HUDEP-2 (cell line): ENCODE data around the gene MCM3AP.
A peak's percentile ranks its signal among the peaks of the same experiment; 100 is the strongest.

Experiments used
- DNase-seq, 76 experiments: peaks; one replicate each; lab custom pipeline; 2025; ENCODE audit not compliant: unreplicated experiment in 76 of 76; lab: John Stamatoyannopoulos, UW

Gene MCM3AP

DNA sequence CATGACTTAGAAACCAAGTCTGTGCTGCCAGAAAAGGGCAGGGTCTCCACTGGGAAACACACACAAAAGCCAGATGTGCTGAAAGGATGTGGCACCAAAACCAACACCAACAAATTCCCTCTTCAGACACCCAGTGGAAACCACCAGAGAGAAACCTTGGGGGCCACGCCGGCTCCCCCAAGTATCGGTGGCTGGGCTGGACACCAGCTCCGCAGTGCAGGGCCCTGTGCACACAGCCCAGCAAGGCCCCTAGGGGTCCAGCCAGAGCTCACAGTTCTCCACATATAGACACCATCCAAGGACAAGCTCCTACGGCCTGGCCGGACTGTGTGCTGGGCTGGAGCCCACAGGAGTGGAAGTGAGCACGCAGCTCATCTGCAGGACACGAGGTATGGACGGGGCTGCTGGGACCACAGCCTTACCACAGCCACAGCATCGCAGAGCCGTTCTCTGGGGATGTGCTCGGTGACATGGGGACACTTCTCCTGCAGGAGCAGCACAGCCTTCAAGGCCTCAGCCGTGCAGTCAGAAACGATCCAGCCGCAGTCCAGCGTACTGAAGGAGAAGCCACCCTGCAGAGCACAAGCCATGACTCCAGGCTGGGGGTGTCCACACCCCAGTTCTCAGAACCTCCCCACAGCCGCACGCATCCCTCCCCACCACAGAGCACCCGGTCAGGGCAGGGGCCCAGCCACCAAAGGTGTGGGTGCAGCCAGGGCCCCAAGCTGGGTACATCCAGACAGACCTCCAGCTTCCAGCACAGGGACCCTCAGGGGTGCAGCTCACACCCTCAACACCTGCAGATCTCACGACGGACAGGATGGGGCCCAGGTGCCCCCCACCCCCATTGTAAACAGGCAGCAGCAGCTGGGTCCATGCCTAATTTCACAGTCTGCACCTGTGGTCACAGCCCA is 78.1 kb downstream of the MCM3AP start:
- DNase-seq = no peak

DNA sequence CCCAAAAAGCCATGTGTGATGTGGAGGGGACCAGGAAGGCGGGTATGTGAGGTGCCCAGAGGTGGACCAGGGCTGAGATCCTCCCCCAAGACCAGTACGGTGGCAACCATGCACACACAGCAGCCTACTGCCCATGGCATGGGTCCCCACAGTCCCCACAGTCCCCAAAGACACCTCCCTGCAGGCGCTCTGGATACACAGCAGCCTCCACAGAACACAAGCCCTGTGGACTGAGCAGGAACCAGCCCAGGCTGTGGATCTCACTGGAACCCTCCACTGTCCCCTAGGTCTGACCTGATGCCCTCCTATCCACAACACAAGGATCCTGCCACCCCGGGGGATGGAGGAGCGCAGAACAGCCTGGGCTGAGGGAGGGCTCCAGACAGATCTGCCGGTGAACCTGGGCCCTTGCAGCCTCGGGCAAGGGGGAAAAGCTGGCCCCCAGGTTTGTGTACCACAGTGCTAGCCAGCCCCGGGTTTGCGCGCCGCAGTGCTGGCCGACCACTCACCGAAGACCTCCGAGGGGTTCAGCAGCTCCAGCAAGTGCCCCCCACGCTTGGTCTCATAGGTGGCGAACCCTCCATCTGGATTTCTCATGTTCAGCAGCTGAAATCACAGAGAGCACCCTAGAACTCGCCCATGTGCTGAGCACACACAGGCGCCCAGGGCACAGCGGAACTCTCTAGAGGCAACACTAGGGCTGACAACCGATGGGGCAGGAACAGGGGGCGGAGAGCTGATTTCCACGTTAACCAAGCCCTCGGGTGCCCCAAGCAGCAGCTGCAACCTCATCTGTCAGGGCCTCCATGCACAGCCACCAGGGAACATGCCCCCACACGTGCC is 79.0 kb downstream of the MCM3AP start:
- no peak for DNase-seq

DNA sequence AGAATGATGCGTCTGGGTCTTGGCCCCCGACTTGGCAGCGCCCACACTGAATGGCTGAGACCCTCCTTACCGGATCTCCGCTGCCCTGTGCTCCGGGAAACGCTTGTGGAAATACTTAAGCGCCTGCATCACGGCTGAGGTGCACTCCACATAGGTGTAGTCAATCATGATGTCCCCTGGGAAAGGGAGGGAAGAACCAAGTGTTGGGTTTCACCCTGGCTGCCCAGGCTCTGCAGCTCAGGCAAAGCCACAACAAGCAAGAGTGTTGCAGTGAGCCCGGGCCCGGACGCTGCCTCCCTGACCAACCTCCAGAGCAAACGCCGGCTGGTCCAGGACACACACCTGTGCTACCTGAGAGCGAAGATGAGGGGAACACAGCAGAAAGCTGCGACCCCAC is 79.6 kb downstream of the MCM3AP start:
- DNase-seq = no peak

DNA sequence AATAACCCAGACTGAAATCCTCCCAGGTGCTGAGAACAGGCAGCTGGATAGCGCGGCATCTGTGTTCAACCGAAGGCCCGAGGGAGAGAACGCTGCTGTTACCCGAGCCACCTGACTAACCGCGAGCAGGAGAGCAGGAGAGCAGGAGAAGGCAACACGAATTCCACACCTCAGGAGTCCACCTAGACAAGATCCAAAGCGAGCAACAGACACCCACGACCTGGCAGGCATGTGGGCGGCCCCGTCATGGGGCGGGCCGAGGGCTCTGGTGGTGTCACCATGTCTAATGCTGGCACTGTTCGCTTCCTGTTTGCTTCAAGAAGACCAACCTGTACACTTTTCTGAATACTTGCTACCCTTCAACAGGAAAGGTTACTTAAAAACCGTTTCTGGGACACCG is 80.2 kb downstream of the MCM3AP start:
- no peak for DNase-seq

DNA sequence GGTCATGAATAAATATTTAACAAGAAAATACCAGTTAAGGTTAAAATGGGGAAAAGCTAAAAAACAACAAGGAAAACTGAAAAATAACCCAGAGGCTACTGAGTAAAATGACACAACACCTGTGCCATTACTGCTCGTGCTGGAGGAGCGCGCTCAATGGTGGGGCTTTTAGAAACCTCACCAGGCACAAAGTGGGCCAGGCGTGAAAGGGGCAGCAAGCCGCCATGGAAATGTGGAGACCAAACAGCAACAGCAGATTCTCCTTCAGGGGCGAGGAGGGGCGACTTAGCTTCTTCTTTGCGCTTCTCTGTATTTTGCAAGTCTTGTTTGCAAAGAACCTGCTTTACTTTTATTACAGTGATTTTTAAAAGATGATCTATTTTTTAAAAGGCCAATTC is 82.2 kb downstream of the MCM3AP start:
- no peak for DNase-seq

DNA sequence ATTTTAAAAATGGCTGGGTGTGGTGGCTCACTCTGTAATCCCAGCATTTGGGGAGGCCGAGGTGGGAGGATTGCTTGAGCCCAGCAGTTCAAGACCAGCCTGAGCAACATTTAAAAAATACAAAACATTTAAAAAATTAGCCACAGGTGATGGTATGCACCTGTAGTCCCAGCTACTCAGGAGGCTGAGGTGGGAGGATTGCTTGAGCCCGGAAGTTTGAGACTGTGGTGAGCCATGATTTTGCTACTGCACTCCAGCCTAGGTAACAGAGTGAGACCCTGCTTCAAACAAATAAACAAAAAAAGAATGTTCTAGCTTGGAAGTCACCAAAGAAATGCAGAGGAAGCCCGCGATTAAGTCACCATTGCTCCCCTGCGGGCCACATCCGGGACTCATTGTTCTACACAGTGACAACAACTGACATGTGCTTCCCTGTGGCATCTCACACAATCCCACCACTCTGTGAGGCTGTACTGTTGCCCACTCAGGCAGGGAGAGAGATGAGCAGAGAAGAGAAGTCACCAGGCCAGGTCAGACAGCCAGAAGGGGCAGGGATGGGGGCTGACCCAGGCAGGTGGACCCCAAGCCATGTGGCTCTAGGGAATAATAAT is 82.7 kb downstream of the MCM3AP start:
- DNase-seq = no peak

DNA sequence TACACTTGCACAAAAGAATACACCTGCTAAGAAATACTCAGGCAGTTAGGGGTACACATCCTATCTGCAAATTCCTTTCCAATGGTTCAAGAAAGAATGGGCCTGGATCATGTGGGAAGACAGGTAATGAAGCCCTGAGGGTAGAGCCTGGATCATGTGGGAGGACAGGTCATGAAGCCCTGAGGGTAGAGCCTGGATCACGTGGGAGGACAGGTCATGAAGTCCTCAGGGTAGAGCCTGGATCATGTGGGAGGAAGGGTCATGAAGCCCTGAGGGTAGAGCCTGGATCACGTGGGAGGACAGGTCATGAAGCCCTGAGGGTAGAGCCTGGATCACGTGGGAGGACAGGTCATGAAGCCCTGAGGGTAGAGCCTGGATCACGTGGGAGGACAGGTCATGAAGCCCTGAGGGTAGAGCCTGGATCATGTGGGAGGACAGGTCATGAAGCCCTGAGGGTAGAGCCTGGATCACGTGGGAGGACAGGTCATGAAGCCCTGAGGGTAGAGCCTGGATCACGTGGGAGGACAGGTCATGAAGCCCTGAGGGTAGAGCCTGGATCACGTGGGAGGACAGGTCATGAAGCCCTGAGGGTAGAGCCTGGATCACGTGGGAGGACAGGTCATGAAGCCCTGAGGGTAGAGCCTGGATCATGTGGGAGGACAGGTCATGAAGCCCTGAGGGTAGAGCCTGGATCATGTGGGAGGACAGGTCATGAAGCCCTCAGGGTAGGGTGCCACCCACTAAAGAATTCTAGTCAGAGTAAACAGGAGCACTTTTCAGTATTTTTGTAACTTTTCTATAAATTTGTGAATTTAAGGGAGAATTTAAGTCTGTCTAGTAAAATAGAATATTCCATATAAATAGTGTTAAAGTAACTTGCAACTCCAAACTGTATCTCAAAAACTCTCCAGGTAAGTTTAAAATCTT is 84.3 kb downstream of the MCM3AP start:
- peak in 8 of 76 experiments; percentile 28 to 70 (median 42) for DNase-seq

DNA sequence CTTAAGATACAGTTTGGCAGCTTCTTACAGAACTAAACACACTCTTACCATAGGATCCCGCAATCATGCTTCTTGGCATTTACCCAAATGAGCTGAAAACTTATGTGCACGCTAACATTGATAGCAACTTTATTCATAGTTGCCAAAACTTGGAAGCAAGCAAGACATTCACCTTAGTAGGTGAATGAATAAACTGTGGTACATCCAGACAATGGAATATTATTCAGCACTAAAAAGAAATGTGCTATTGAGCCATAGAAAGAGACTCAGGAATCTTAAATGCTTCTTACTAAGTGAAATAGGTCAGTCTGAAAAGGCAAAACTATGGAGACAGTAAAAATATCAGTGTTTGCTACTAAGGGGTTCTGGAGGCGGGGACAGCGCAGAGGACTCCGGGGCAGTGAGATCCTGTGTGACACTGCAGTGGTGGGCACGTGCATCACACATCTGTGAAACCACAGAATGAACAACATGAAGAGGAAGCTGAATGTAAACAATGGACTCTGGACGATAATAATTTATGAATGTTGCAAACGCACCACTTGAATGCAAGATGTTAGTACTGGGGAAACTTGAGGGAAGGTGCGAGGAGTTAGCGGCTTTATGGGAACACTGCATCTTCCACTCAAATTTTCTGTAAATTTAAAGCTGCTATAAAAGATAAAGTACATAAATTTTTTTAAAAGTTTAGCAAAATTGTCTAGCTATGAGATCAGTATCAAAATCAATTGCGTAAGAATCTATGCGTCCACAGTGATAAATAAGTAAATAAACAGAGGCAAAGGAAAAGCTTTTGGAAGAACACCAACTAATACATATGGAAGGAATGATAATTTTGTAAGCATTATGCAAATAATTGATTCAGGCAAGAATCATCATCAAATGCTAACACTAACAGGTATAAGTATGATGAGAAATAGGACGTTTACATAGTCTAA is 85.7 kb downstream of the MCM3AP start:
- DNase-seq = no peak

DNA sequence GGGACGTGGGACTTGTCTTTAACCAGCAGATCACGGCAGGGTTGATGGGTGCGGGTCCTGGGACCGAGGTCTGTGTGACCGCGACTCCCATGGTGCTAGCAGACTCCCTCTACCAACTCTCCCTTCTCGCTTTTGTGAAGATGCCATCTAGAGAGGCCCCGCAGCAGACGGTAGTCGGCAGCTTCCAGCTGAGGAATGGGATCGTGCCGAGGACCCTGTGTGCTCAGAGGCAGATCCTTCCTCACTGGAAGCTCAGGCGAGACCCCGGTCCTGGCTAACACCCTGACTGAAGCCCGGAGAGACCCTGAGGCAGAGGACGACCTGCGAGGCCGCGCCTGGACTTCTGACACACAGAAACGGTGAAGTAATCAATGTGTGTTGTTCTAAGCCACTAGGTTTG is 88.7 kb downstream of the MCM3AP start:
- no peak for DNase-seq

DNA sequence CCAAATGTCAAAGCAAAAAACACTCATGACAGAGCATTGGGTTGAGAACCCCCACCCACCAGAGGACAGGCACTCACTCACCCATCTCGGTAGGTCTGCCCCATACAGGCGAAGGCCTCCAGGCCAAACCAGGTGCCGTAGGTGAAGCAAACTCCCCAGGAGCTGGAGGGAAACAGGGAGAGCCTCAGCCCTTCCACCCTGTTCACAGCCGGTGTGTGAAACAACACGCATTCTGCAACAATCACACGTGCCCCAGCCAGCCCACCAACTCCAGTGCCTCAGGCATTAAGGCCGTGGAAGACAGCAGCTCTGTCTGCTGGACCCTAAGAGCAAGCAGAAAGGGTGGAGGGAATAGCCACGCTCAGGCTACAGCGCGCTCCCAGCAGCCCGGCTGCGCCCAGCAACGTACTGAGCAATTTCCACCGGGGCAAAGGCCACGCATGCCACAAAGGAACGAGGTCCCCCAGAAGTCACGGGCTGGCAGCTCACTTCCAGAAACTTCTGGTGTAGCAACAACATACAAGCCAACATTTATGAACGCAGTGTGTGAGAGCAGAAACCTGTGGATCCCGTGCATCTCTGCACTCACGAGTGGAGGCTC is 89.7 kb downstream of the MCM3AP start:
- DNase-seq = no peak

DNA sequence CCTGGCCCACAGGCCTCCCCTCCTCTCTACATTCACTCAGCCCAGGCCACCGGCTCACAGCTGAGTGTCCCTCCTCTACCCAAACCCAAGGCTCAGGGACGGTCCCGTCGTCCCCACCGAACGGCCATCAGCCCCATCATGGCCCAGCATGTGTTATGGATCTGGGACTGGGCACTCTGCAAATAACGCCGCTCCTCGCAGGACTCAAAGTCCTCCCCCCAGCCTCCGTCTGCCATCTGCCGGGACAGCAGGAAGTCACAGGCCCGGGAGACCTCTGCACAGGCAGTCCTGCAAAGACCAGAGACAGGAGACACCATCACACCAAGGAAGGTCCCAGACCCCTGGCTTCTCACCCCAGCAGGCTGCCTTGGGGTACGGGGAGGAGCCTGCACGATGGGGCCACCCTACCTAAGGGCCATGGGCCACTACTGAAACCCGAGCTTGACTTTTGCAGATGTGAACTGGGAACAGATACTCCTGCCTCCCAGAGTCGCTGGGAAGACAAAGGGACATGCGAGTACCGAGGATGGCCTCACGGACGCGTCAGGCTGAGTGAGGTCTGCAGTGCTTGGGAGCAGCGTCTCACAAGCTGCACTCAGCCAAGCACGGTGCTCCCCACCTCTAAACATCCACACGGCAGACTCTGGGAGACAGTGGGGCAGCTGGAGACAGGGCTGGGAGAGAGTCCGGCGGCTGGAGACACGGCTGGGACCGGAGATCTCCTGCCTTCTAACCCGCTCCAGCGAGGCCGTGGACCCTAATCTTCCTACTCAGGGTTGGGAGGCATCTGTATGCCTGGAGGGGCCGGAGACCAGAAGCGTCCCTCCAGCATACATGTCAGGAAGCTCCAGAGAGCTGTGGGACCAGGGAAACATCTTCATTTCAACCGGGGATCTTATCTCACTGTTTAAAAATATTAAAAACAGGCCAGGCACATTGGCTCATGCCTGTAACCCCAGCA is 90.8 kb downstream of the MCM3AP start:
- DNase-seq = no peak

DNA sequence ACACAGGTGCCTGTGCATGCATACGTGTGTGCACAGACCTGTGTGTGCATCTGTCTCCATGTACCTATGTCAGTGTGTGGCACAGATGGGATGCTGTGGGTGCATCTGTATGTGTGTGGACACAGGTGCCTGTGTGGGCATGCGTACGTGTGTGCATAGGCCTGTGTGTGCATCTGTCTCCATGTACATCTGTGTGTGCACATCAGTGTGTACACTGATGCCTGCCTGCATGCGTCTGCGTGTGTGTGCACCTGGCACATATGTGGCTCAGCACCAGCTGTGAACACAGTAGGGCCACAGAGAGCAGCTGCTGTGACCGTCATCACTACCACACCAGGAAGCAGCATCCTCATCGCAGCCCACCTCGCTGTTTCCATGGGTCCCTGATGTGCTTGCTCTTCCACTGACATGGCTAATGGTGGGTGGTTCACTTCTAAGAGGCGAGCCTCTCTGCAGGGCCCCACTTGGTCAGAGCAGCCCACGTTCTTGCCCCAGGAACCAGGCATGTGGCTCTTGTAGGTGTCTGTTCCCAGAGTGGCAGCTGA is 91.5 kb downstream of the MCM3AP start:
- no peak for DNase-seq

DNA sequence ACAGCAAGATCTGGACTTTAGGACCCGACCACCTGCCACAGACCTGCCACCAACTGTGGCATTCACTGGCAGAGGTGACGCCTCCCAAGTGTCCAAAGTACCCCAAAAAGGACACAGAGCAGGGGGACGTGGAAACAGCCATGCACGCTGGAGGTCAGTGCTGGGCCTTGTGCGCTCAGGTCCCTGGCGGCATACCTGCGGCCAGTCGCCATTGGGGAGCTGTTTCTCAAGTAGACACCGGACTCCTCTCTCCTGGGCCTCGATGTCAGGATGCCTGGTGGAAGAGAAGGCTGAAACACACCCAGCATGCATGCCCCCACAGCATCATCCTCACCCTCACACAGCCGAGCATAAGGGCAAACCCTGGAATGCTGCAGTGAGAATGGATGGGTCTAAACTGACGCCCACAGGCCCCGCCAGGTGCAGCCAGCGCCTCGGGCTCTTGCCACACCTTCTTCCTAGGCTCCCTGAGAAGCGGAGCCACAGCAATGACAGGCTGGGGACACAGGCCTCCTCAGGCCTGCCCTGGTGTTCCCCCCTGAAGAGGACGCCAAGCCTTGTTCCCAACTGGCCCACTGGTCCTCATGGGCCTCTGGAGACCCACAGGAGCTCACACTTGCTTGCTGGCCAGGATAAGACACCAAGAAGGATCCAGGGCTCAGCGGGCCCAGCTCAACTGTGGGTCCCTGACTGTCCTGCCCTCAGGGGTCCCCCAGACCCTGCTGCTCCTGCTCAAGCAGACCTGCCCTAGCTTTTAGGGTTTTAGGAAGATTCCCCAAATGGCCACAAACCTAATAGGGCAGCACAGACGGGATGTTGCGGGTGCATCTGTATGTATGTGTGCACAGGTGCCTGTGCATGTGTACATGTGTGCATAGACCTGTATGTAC is 93.5 kb downstream of the MCM3AP start:
- no peak for DNase-seq

DNA sequence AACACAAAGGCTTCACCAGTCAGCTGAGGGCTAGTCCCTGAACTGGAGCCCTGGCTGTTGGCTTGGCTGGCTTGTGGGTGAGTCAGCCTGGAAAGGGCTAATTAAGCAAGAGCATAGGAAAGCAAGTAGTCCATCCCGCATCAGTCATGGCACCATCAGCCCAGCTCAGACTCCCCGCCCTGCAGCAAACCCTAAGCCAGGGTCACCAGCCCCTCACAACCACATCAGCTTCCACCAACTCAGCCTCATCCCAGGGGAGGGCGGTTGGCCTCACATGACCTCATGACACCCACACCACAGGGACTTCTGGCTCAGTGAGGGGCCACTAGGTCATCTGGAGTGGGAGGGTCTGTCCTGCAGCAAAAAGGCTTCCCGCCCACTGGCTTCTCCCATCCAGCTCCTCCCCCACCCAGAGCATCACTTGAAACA is 94.1 kb downstream of the MCM3AP start:
- no peak for DNase-seq

DNA sequence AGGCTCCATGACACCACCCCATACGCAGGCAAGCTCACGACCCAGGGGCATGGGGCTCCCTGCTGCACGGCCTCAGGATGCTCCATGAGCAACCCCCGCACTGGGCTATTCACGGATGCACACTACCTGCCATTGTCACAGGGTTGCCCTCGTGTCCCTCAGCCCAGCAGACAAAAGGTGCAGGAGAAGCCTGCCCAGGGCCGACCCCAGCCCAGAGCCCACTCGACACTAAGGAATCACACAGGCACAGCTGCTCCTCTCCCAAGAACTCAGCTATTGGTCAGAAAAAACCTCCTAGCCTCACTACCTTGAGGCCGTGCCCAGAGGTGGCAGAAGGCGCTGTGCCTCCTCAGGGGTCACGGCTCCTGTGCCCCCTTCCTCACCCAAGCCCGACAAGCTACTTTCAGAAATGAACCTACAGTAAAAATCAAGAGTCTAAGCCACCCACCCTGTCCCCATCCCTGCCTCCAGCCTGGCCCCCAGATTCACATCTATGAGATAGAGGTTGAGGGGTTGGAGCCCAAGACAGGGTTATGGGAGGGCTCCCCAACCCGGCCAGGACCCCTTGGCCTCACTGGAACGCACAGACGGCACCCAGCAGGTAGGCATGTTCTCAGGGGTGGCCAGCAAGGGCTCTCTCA is 94.8 kb downstream of the MCM3AP start:
- DNase-seq = no peak

DNA sequence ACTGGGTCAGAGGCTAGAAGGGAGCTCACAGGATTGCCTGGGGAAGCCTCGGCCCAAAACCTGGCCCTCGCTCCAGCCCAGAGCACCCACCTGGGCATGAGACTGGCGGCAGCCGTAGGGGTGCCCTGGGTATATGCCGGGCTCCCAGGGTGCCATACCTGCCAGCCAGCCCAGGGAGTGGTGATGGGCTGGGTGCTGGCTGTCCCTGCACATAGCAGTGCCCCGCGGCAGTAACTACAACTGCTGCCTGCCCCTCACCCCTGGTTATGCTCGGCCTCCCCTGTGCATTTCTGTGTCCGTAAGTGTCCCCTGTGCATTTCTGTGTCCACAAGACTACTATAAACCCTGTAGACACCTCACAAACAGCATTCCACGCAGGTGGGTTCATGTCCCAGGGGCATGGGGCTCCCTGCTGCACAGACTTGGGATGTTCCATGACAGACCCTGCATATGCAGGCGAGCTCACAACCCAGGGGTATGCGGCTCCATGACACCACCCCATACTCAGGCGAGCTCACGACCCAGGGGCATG is 95.4 kb downstream of the MCM3AP start:
- no peak for DNase-seq
